ENCODE results near the gene INTS1. TPM values are rescaled to one million over a fixed set of nuclear protein-coding genes. Genes with fewer than 3 reads are reported as not detected.

Gene INTS1
- total RNA-seq, 1 experiment from 2014 or later = 122 TPM

DNA sequence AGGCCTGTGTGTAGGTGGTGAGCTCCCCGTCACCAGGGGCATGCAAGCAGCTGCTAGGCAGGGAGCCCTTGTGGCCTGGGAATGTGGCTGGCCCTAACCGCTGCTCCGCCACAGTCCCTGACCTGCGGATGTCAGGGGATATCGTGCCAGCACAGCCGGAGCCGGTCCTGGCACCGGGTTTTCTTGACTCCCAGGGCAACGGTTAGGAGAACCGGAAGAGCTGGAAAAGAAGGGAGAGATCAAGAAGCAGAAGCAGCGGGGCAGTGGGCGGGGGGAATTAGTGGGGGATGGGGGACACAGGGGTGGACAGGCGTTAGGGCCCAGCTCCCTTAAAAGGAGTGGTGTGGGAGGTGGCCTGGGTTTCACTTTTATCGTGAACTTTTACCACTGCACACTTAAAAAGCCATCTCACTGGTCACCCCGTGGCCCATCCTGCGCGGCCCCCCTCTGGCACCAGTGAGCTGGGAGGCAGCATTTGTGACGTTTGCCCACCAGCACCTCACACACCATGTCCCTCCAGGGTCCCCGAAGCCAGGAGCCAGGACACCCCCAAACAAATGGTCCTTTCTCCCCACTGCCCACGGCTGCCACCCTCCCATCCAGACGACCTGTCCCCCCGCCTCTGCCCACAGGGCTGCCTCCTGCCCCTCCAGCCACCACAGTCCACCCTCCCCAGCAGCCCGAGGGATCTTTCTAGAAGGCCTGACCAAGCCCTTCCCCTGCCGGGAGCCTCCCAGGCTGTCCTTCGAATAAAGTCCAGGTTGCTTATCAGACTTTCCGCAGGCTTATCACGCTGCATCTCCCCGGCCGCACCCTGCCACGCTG, 43.2 kb downstream of the INTS1 start:
- ChIA-PET CTCF (interaction anchor here (1.1 kb wide), 1 partner anchor 95 kb away, joined by 5 read pairs; no protein-coding TSS in a partner anchor), POLR2A (no interaction called here)
- Histone ChIP-seq H3K4me1 (peaks cover 46% of the 10 kb centered on the region), H3K9me3 (no peaks in the 10 kb centered on the region), H3K36me3 (ENCODE audit: control insufficient read depth, insufficient read depth, low read length) (no peaks in the 10 kb centered on the region; the same call in 1 of the 2 replicates), H3K27me3 (replicated peaks; ENCODE audit: control insufficient read depth, insufficient read depth, low read length) (no peaks in the 10 kb centered on the region), H3K4me3 (ENCODE audit: low read depth, low read length) (peak overlapping the region; percentile 2; the same call in 1 of the 2 replicates)
- peaks cover 18% of the 10 kb centered on the region for H3K4me1 Mint-ChIP-seq (ENCODE audit: low read depth, unreplicated experiment)
- H3K27ac Mint-ChIP-seq (ENCODE audit: unreplicated experiment) = peak overlapping the region; percentile 86
- H3K36me3 Mint-ChIP-seq (ENCODE audit: insufficient read depth, unreplicated experiment) = peaks cover 45% of the 10 kb centered on the region
- no peaks in the 10 kb centered on the region for H3K27me3 Mint-ChIP-seq (ENCODE audit: insufficient read depth, unreplicated experiment)
- TF ChIP-seq, protein P1, sequence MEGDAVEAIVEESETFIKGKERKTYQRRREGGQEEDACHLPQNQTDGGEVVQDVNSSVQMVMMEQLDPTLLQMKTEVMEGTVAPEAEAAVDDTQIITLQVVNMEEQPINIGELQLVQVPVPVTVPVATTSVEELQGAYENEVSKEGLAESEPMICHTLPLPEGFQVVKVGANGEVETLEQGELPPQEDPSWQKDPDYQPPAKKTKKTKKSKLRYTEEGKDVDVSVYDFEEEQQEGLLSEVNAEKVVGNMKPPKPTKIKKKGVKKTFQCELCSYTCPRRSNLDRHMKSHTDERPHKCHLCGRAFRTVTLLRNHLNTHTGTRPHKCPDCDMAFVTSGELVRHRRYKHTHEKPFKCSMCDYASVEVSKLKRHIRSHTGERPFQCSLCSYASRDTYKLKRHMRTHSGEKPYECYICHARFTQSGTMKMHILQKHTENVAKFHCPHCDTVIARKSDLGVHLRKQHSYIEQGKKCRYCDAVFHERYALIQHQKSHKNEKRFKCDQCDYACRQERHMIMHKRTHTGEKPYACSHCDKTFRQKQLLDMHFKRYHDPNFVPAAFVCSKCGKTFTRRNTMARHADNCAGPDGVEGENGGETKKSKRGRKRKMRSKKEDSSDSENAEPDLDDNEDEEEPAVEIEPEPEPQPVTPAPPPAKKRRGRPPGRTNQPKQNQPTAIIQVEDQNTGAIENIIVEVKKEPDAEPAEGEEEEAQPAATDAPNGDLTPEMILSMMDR (IDR thresholded peaks at IDR 0.05; ENCODE audit: insufficient read depth in 1 of 2, low read depth in 1 of 2, low read length in 1 of 2, severe bottlenecking in 1 of 2, unreplicated experiment in 1 of 2) = no peak
- H3K9me3 Mint-ChIP-seq (ENCODE audit: unreplicated experiment) = no peaks in the 10 kb centered on the region
- intact Hi-C loops (cut with micrococcal nuclease; ENCODE audit: unreplicated experiment) = no loop called here
- BruUV-seq (replicated peaks) = no TSS peak
- DNase-seq = peak; percentile 69 to 89
- peak overlapping the region; percentile 66 for H3K4me3 Mint-ChIP-seq (ENCODE audit: unreplicated experiment)

DNA sequence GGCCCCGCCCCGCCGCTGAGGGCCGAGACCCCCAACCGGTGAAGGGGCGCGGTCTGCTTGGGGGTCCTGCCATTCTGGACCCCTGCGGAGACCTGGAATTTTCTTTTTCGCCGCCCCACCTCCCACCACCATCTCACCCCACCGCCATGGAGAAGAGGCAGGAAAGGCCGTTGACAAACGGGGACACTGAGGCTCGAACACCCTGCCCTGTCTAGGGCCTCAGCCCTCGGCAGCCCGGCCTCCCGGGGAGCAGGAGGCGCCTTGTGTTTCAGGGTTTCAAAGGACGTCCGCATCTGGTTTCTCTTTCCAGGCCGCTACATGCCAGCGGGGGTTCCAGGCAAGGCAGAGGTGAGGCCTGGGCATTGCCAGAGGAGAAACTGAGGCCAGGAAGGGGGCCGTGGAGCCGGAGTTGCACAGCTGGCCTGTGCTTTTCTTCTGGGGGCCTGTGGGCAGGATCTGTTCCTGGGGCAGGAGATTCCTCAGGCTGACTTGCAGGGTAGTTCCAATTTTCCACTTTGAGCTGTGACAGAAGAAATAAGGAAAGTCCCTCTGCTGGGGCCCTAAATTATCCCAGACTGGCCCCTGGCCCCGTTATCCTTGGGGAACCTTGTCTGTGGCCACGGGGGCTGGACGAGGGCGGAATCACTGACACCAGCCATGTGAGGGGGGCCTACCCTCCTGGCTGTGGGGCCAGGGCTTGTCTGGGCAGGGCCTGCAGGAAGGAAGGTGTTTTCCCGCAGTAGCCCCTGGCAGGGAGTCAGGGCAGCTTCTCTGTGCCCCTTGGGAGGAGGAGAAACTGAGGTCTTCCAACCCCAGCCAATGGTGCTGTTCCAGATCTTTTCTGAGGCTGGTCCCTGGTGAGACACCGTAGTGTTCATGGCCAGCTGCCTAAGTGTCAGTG, 44.0 kb downstream of the INTS1 start:
- intact Hi-C loops (cut with micrococcal nuclease; ENCODE audit: unreplicated experiment) = no loop called here
- Histone ChIP-seq H3K9me3 (no peaks in the 10 kb centered on the region), H3K36me3 (ENCODE audit: control insufficient read depth, insufficient read depth, low read length) (no peaks in the 10 kb centered on the region), H3K4me1 (peaks cover 46% of the 10 kb centered on the region), H3K4me3 (ENCODE audit: low read depth, low read length) (peak overlapping the region; percentile 20; the same call in 1 of the 2 replicates), H3K27me3 (replicated peaks; ENCODE audit: control insufficient read depth, insufficient read depth, low read length) (no peaks in the 10 kb centered on the region)
- Mint-ChIP-seq H3K27me3 (ENCODE audit: insufficient read depth, unreplicated experiment) (no peaks in the 10 kb centered on the region), H3K4me3 (ENCODE audit: unreplicated experiment) (peak overlapping the region; percentile 71), H3K36me3 (ENCODE audit: insufficient read depth, unreplicated experiment) (peaks cover 46% of the 10 kb centered on the region), H3K9me3 (ENCODE audit: unreplicated experiment) (no peaks in the 10 kb centered on the region), H3K4me1 (ENCODE audit: low read depth, unreplicated experiment) (peaks cover 18% of the 10 kb centered on the region), H3K27ac (ENCODE audit: unreplicated experiment) (peak overlapping the region; percentile 86)
- BruUV-seq (replicated peaks) = no TSS peak
- no peak for DNase-seq
- ChIA-PET POLR2A (no interaction called here), CTCF (interaction anchor here (1.1 kb wide), 1 partner anchor 95 kb away, joined by 5 read pairs; no protein-coding TSS in a partner anchor)
- TF ChIP-seq, protein P1 (IDR thresholded peaks at IDR 0.05; ENCODE audit: insufficient read depth in 1 of 2, low read depth in 1 of 2, low read length in 1 of 2, severe bottlenecking in 1 of 2, unreplicated experiment in 1 of 2) = no peak

DNA sequence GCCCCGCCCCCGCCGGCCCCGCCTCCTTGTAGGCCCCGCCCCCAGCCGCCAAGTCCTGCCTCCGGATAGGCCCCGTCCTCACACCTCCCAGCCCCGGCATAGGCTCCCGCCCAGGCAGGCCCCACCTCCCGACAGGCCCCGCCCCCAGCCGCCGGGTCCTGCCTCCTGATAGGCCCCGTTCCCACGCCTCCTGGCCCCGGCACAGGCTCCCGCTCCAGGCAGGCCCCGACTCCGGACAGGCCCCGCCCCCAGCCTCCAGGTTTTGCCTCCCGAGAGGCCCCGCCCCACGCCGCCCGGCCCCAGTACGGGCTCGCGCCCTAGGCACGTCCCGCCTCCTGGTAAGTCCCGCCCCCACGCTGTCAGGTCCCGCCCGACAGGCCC, 44.7 kb downstream of the INTS1 start:
- POLR2A ChIA-PET = no interaction called here
- peaks cover 46% of the 10 kb centered on the region for H3K36me3 Mint-ChIP-seq (ENCODE audit: insufficient read depth, unreplicated experiment)
- BruUV-seq (replicated peaks) = no TSS peak
- TF ChIP-seq, protein P1 (IDR thresholded peaks at IDR 0.05; ENCODE audit: insufficient read depth in 1 of 2, low read depth in 1 of 2, low read length in 1 of 2, severe bottlenecking in 1 of 2, unreplicated experiment in 1 of 2) = no peak
- Histone ChIP-seq H3K36me3 (ENCODE audit: control insufficient read depth, insufficient read depth, low read length) (no peaks in the 10 kb centered on the region), H3K4me1 (peaks cover 52% of the 10 kb centered on the region), H3K27me3 (replicated peaks; ENCODE audit: control insufficient read depth, insufficient read depth, low read length) (no peaks in the 10 kb centered on the region), H3K4me3 (ENCODE audit: low read depth, low read length) (peak overlapping the region; percentile 91), H3K9me3 (no peaks in the 10 kb centered on the region)
- no peaks in the 10 kb centered on the region for H3K9me3 Mint-ChIP-seq (ENCODE audit: unreplicated experiment)
- no peaks in the 10 kb centered on the region for H3K27me3 Mint-ChIP-seq (ENCODE audit: insufficient read depth, unreplicated experiment)
- peaks cover 18% of the 10 kb centered on the region for H3K4me1 Mint-ChIP-seq (ENCODE audit: low read depth, unreplicated experiment)
- peak overlapping the region; percentile 71 for H3K4me3 Mint-ChIP-seq (ENCODE audit: unreplicated experiment)
- no peak overlapping the region for H3K27ac Mint-ChIP-seq (ENCODE audit: unreplicated experiment)
- intact Hi-C loops (cut with micrococcal nuclease; ENCODE audit: unreplicated experiment) = no loop called here
- DNase-seq = peak; percentile 99 to 100
- CTCF ChIA-PET = no interaction called here
